Nephron progenitor cell (in vitro differentiated cells): ENCODE results near the gene SLC12A5.

Source experiments
- DNase-seq: peaks from one replicate; pipeline ENCODE4 v3.0.0; 2021
- H3K27ac Mint-ChIP-seq: 2 replicates; pipeline ENCODE4 v1.8.0; 2021; ENCODE audit warnings: mild to moderate bottlenecking, moderate library complexity, mixed read lengths
- H3K27me3 Mint-ChIP-seq: 2 replicates; pipeline ENCODE4 v1.8.0; 2021; ENCODE audit warnings: mild to moderate bottlenecking, low read depth, mixed read lengths; ENCODE audit not compliant: poor library complexity
- H3K36me3 Mint-ChIP-seq: 2 replicates; pipeline ENCODE4 v1.8.0; 2021; ENCODE audit warnings: low read depth, mixed read lengths
- H3K4me1 Mint-ChIP-seq: 2 replicates; pipeline ENCODE4 v1.8.0; 2021; ENCODE audit warnings: mixed read lengths
- H3K4me3 Mint-ChIP-seq: 2 replicates; pipeline ENCODE4 v1.8.0; 2021; ENCODE audit warnings: mild to moderate bottlenecking, moderate library complexity, mixed read lengths
- H3K9me3 Mint-ChIP-seq: 2 replicates; pipeline ENCODE4 v1.8.0; 2021; ENCODE audit warnings: mild to moderate bottlenecking, moderate library complexity, mixed read lengths
- CTCF ChIP-seq: fragments of 200-600 bp; sonication (generic); IDR thresholded peaks from 2 replicates; pipeline ENCODE4 v1.5.0; 2021; ENCODE audit warnings: antibody characterized with exemption

SLC12A5 gene

GRCh38 chr20:46050444-46050843 lies 21.4 kb downstream of the SLC12A5 start:
- H3K4me1 Mint-ChIP-seq = no peaks in the 10 kb centered on the region
- peaks cover 86% of the 10 kb centered on the region for H3K27me3 Mint-ChIP-seq
- H3K36me3 Mint-ChIP-seq = no peaks in the 10 kb centered on the region
- TF ChIP-seq CTCF = no peak
- H3K9me3 Mint-ChIP-seq = no peaks in the 10 kb centered on the region
- no peak overlapping the region for H3K4me3 Mint-ChIP-seq
- DNase-seq = no peak
- no peak overlapping the region for H3K27ac Mint-ChIP-seq

GRCh38 chr20:46050885-46051284 lies 21.9 kb downstream of the SLC12A5 start:
- Mint-ChIP-seq H3K36me3 (no peaks in the 10 kb centered on the region), H3K27ac (no peak overlapping the region), H3K4me3 (no peak overlapping the region), H3K4me1 (no peaks in the 10 kb centered on the region), H3K9me3 (no peaks in the 10 kb centered on the region), H3K27me3 (peaks cover 86% of the 10 kb centered on the region)
- no peak for TF ChIP-seq CTCF
- no peak for DNase-seq

GRCh38 chr20:46051556-46052308 lies 22.7 kb downstream of the SLC12A5 start:
- no peaks in the 10 kb centered on the region for H3K9me3 Mint-ChIP-seq

GRCh38 chr20:46053416-46053815 lies 24.4 kb downstream of the SLC12A5 start:
- peaks cover 95% of the 10 kb centered on the region for H3K27me3 Mint-ChIP-seq

More at GRCh38 chr20:46051556-46052308, 22.7 kb downstream of the SLC12A5 start:
- Mint-ChIP-seq H3K4me1 (no peaks in the 10 kb centered on the region), H3K36me3 (no peaks in the 10 kb centered on the region), H3K27me3 (peaks cover 93% of the 10 kb centered on the region), H3K4me3 (no peak overlapping the region), H3K27ac (no peak overlapping the region)
- DNase-seq = no peak
- TF ChIP-seq CTCF = no peak

GRCh38 chr20:46054606-46055005 lies 25.6 kb downstream of the SLC12A5 start:
- Mint-ChIP-seq H3K4me1 (peaks cover 4% of the 10 kb centered on the region), H3K9me3 (no peaks in the 10 kb centered on the region), H3K4me3 (no peak overlapping the region), H3K36me3 (peaks cover 5% of the 10 kb centered on the region), H3K27me3 (peaks cover 99% of the 10 kb centered on the region), H3K27ac (no peak overlapping the region)
- TF ChIP-seq CTCF = no peak
- DNase-seq = no peak

More at GRCh38 chr20:46053416-46053815, 24.4 kb downstream of the SLC12A5 start:
- Mint-ChIP-seq H3K4me3 (no peak overlapping the region), H3K4me1 (no peaks in the 10 kb centered on the region), H3K9me3 (no peaks in the 10 kb centered on the region), H3K36me3 (no peaks in the 10 kb centered on the region), H3K27ac (no peak overlapping the region)
- no peak for DNase-seq
- TF ChIP-seq CTCF = no peak

GRCh38 chr20:46055269-46055668 lies 26.3 kb downstream of the SLC12A5 start:
- no peak for DNase-seq
- Mint-ChIP-seq H3K4me1 (peaks cover 4% of the 10 kb centered on the region), H3K27ac (no peak overlapping the region), H3K9me3 (no peaks in the 10 kb centered on the region), H3K4me3 (no peak overlapping the region), H3K36me3 (peaks cover 12% of the 10 kb centered on the region), H3K27me3 (peaks cover 99% of the 10 kb centered on the region)
- TF ChIP-seq CTCF = no peak
